GM23338 (cell line): ENCODE measurements around the gene ZBTB5. TPM values are rescaled to one million over a fixed set of nuclear protein-coding genes. Genes with fewer than 3 reads are reported as not detected.

Source experiments
- ATAC-seq: fragments of 200-7000 bp; cut with Tn5 transposase; 3 replicates; pipeline ENCODE4 v1.9.1; 2020
- DNase-seq: peaks from one replicate; pipeline ENCODE4 v3.0.0-alpha.2; 2015; ENCODE audit warnings: low spot score
- H2AFZ ChIP-seq: fragments of 200-600 bp; sonication (generic); 2 replicates; pipeline ENCODE4 v1.8.0; 2016; ENCODE audit warnings: antibody characterized with exemption, mild to moderate bottlenecking, moderate library complexity
- H3F3A ChIP-seq: fragments of 200-600 bp; sonication (generic); replicated peaks from 2 replicates; pipeline ENCODE4 v1.8.0; 2017; ENCODE audit warnings: antibody characterized with exemption, mixed run types, low read depth
- H3K27ac ChIP-seq: fragments of 200-600 bp; sonication (generic); 2 replicates; pipeline ENCODE4 v1.6.1; 2016; ENCODE audit warnings: low read depth
- H3K27me3 ChIP-seq: fragments of 200-600 bp; sonication (generic); 2 replicates; pipeline ENCODE4 v1.8.0; 2016; ENCODE audit warnings: mild to moderate bottlenecking, mixed run types, moderate library complexity; ENCODE audit not compliant: insufficient read depth
- H3K36me3 ChIP-seq: fragments of 200-600 bp; sonication (generic); 2 replicates; pipeline ENCODE4 v1.8.0; 2016; ENCODE audit warnings: mild to moderate bottlenecking; ENCODE audit not compliant: insufficient read depth
- H3K4me1 ChIP-seq: fragments of 200-600 bp; sonication (generic); 2 replicates; pipeline ENCODE4 v1.8.0; 2016; ENCODE audit warnings: mild to moderate bottlenecking, moderate library complexity; ENCODE audit not compliant: insufficient read depth
- H3K4me2 ChIP-seq: fragments of 200-600 bp; sonication (generic); 2 replicates; pipeline ENCODE4 v1.7.1; 2017; ENCODE audit warnings: mixed run types
- H3K4me3 ChIP-seq: fragments of 200-600 bp; sonication (generic); 2 replicates; pipeline ENCODE4 v1.6.1; 2016; ENCODE audit warnings: mixed run types
- H3K79me2 ChIP-seq: fragments of 200-600 bp; sonication (generic); replicated peaks from 2 replicates; pipeline ENCODE4 v1.8.0; 2017; ENCODE audit warnings: mild to moderate bottlenecking; ENCODE audit not compliant: insufficient read depth
- H3K9me2 ChIP-seq: fragments of 200-600 bp; sonication (generic); 2 replicates; pipeline ENCODE4 v1.8.0; 2017; ENCODE audit not compliant: insufficient read depth
- H4K20me1 ChIP-seq: fragments of 200-600 bp; sonication (generic); replicated peaks from 2 replicates; pipeline ENCODE4 v1.8.0; 2017; ENCODE audit warnings: mild to moderate bottlenecking; ENCODE audit not compliant: insufficient read depth
- H3K27ac Mint-ChIP-seq: 2 replicates; pipeline ENCODE4 v1.8.0; 2020; ENCODE audit warnings: inconsistent platforms, mild to moderate bottlenecking, moderate library complexity, mixed read lengths
- H3K27me3 Mint-ChIP-seq: 3 replicates; pipeline ENCODE4 v1.8.0; 2022; ENCODE audit warnings: low read depth, mild to moderate bottlenecking, moderate library complexity, mixed read lengths, inconsistent platforms; ENCODE audit not compliant: insufficient read depth, poor library complexity
- H3K36me3 Mint-ChIP-seq: 3 replicates; pipeline ENCODE4 v1.8.0; 2021; ENCODE audit warnings: low read depth, mild to moderate bottlenecking, inconsistent platforms, moderate library complexity, mixed read lengths
- H3K4me1 Mint-ChIP-seq: 3 replicates; pipeline ENCODE4 v1.8.0; 2020; ENCODE audit warnings: mild to moderate bottlenecking, inconsistent platforms, mixed read lengths
- H3K4me3 Mint-ChIP-seq: 3 replicates; pipeline ENCODE4 v1.8.0; 2021; ENCODE audit warnings: moderate library complexity, mild to moderate bottlenecking, inconsistent platforms, mixed read lengths
- H3K9me3 Mint-ChIP-seq: 3 replicates; pipeline ENCODE4 v1.8.0; 2020; ENCODE audit warnings: moderate library complexity, mild to moderate bottlenecking, inconsistent platforms, mixed read lengths
- CTCF ChIP-seq, 2 experiments: fragments of 200-600 bp in 1 of 2; sonication (generic) in 1 of 2; conservative IDR thresholded peaks; 2 replicates each; pipeline versions ENCODE4 v1.5.1 to v1.6.1; 2016 to 2017; ENCODE audit warnings: antibody characterized with exemption in 2 of 2, low read depth in 2 of 2, mild to moderate bottlenecking in 2 of 2, moderate library complexity in 1 of 2
- ETS1 ChIP-seq: IDR thresholded peaks from 2 replicates; pipeline ENCODE4 v1.6.1; 2016; ENCODE audit warnings: antibody characterized with exemption
- EZH2 ChIP-seq: fragments of 200-600 bp; sonication (generic); IDR thresholded peaks from one replicate; pipeline ENCODE4 v1.8.0; 2017; ENCODE audit warnings: antibody characterized with exemption, mild to moderate bottlenecking, low read depth; ENCODE audit not compliant: unreplicated experiment
- EZH2phosphoT487 ChIP-seq: fragments of 200-600 bp; sonication (generic); IDR thresholded peaks from one replicate; pipeline ENCODE4 v1.8.1; 2018; ENCODE audit warnings: antibody characterized with exemption; ENCODE audit not compliant: unreplicated experiment
- JUNB ChIP-seq: IDR thresholded peaks from one replicate; pipeline ENCODE4 v1.6.1; 2016; ENCODE audit warnings: antibody characterized with exemption; ENCODE audit not compliant: unreplicated experiment
- NANOG ChIP-seq: IDR thresholded peaks from 2 replicates; pipeline ENCODE4 v1.6.1; 2016; ENCODE audit warnings: antibody characterized with exemption, borderline replicate concordance
- POLR2AphosphoS5 ChIP-seq: IDR thresholded peaks from 2 replicates; pipeline ENCODE4 v1.6.1; 2016; ENCODE audit warnings: antibody characterized with exemption, low read depth
- REST ChIP-seq: IDR thresholded peaks from one replicate; pipeline ENCODE4 v1.6.1; 2018; ENCODE audit warnings: antibody characterized with exemption; ENCODE audit not compliant: unreplicated experiment
- ZNF114 ChIP-seq: fragments of 250-450 bp; sonication (Bioruptor Pico); IDR thresholded peaks from 2 replicates; pipeline ENCODE4 v1.5.0; 2020; ENCODE audit warnings: mild to moderate bottlenecking, moderate library complexity
- ZNF331 ChIP-seq: fragments of 250-450 bp; sonication (Bioruptor Pico); IDR thresholded peaks from 2 replicates; pipeline ENCODE4 v1.5.0; 2020; ENCODE audit warnings: low read depth, mild to moderate bottlenecking, moderate library complexity
- polyA plus RNA-seq: library from polyadenylated mRNA; unstranded; fragments of >200 nt; fragmentation: Nextera tagmentation; extraction: Ambion mirVana; gene quantifications from 2 replicates; pipeline ENCODE4 v1.2.1, GENCODE V29; 2016
- total RNA-seq: library from RNA; depleted of rRNA; stranded (reverse); fragments of >200 nt; shearing (Covaris generic); gene quantifications from 2 replicates; pipeline ENCODE4 v1.2.3, GENCODE V29; 2014

Gene ZBTB5
- total and polyA plus RNA-seq, 2 experiments from 2014 or later: 2.8 to 19.5 TPM

GRCh38 chr9:37421914-37422288, 43.3 kb downstream of the ZBTB5 start:
- Histone ChIP-seq H3K79me2 (peaks cover 15% of the 10 kb centered on the region), H3K4me2 (peak overlapping the region; percentile 87), H3K4me1 (peaks cover 8% of the 10 kb centered on the region), H3K27ac (peak overlapping the region; percentile 78; the same call in 1 of the 2 replicates), H3K36me3 (peaks cover 1% of the 10 kb centered on the region; the same call in 1 of the 2 replicates), H3F3A (peaks cover 7% of the 10 kb centered on the region; the same call in 1 of the 2 replicates), H3K27me3 (no peaks in the 10 kb centered on the region), H3K4me3 (peak overlapping the region; percentile 92), H4K20me1 (0 out of 2 replicates have a peak, but pooled peaks cover 4% of the 10 kb centered on the region), H3K9me2 (no peaks in the 10 kb centered on the region), H2AFZ (peak overlapping the region; percentile 84)
- Mint-ChIP-seq H3K4me1 (peaks cover 19% of the 10 kb centered on the region; the same call in 2 of the 3 replicates), H3K36me3 (peaks cover 17% of the 10 kb centered on the region), H3K27ac (peak overlapping the region; percentile 85), H3K9me3 (no peaks in the 10 kb centered on the region), H3K27me3 (peaks cover 11% of the 10 kb centered on the region), H3K4me3 (peak overlapping the region; percentile 93)
- DNase-seq: no peak
- ATAC-seq: no peak
- TF ChIP-seq EZH2 (no peak), ETS1 (no peak), JUNB (no peak), NANOG (no peak), CTCF (conservative IDR thresholded peaks at IDR 0.05; ENCODE audit: low read depth in 2 of 2) (no peak)

GRCh38 chr9:37420271-37421215, 44.7 kb downstream of the ZBTB5 start:
- H3K36me3 ChIP-seq: no peaks in the 10 kb centered on the region
- H3F3A ChIP-seq: peaks cover 7% of the 10 kb centered on the region; the same call in 1 of the 2 replicates
- Mint-ChIP-seq H3K9me3 (no peaks in the 10 kb centered on the region), H3K4me3 (no peak overlapping the region), H3K36me3 (peaks cover 4% of the 10 kb centered on the region; the same call in 1 of the 3 replicates), H3K27me3 (peaks cover 12% of the 10 kb centered on the region), H3K4me1 (peaks cover 24% of the 10 kb centered on the region), H3K27ac (no peak overlapping the region)
- peaks cover 20% of the 10 kb centered on the region for H3K4me1 ChIP-seq
- H3K27me3 ChIP-seq: no peaks in the 10 kb centered on the region
- H3K79me2 ChIP-seq: peaks cover 15% of the 10 kb centered on the region
- no peak overlapping the region for H3K4me2 ChIP-seq
- H3K27ac ChIP-seq: no peak overlapping the region
- no peak overlapping the region for H3K4me3 ChIP-seq
- DNase-seq (no peak), ATAC-seq (no peak)
- no peak overlapping the region for H2AFZ ChIP-seq
- no peaks in the 10 kb centered on the region for H3K9me2 ChIP-seq
- H4K20me1 ChIP-seq: 0 out of 2 replicates have a peak, but pooled peaks cover 4% of the 10 kb centered on the region
- no peak for TF ChIP-seq EZH2phosphoT487
- no peak for TF ChIP-seq ZNF114 (CRISPR knock-in tag)
- TF ChIP-seq CTCF (conservative IDR thresholded peaks at IDR 0.05; ENCODE audit: low read depth in 2 of 2): no peak
- TF ChIP-seq ZNF331 (CRISPR knock-in tag): no peak
- no peak for TF ChIP-seq REST
- no peak for TF ChIP-seq POLR2AphosphoS5
